GM19099 (cell line): Measurements from ENCODE around the gene KLHL36.

Experiments used
- POLR2A ChIP-seq: IDR thresholded peaks from 3 replicates; pipeline ENCODE4 v1.6.1; 2011; ENCODE audit warnings: low read depth; ENCODE audit not compliant: insufficient read length; ENCODE audit errors: extremely low read depth

KLHL36 gene

DNA sequence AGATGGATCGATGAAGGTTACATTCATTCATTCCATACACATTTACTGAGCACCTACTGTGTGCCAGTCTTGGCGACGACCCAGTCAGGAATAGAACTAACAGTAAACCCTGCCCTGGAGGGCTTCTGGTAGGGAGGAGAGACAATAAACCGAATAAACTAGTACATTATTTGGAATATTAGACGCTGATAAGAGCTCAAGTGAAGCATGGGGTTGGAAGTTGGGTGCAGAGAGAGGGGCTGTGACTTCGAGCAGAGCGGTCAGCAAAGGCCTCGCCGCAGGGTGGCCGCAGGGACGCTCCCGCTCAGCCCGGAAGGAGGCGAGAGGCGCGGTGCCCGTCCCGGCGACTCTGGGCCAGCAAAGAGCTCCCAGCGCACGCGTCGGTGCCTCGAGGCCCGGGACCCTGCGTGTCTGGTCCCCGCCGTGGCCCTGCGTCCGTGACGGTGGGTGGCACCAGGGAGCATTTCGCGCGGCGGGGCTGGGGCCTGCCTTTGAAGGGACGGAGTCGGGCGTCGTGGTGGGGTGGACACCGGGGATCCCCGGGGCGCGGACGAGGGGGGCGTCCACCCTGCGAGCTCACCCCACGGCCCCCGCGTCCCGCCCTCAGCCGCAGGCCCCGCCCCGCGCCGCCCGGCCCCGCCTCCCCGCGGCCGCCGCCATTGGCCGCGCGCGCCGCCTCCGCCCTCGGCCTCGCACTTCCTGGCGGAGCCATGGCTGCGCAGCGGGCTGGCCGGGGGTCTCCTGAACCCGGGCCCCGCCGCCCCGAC, at the start of gene KLHL36:
Gene KLHL36 (plus strand): TSS at position 684 of the 767 bp plus-strand sequence. CDS start 2,357 bp downstream, outside the sequence.
- TF ChIP-seq POLR2A: no peak

DNA sequence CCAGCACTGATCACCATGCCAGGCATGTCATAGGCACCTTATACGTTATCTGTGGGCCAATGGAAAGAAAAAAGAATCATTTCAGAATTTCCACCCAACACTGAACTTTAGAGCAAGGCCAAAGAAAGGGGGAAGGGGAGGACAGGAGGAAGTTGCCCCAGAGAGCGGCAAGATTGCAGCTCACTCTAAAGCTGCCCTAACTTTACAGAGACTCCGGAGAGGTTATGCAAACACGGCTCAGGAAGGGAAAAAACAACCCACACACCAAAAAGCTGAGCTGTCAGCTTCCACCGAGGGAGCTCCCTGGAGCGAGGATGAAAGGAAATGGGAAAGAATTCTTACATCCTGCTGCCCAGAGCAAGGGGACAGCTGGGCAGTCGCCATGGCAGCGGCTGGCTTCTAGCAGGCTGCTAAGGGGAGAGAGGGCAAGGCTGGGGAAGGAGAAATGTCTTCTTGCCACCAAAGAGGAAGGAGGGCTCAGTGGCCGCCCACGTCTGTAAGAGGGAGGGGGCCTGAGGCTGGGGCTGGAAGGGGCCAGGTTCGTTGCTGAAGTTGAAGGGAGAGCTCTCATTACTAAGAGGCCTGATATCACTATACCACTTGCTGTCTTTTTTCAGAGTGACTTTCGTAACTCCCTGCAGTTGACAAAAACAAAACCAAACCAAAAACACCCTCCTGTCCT, 48.6 kb upstream of the KLHL36 start:
- no peak for TF ChIP-seq POLR2A

- TF ChIP-seq POLR2A: peak; percentile 57
Observed at GRCh38 chr16:84600343-84601229, 47.7 kb upstream of the KLHL36 start.

GRCh38 chr16:84603140-84603816, 45.0 kb upstream of the KLHL36 start:
- no peak for TF ChIP-seq POLR2A

GRCh38 chr16:84603940-84604339, 44.4 kb upstream of the KLHL36 start:
- TF ChIP-seq POLR2A: no peak

GRCh38 chr16:84604477-84605013, 43.8 kb upstream of the KLHL36 start:
- TF ChIP-seq POLR2A: no peak

DNA sequence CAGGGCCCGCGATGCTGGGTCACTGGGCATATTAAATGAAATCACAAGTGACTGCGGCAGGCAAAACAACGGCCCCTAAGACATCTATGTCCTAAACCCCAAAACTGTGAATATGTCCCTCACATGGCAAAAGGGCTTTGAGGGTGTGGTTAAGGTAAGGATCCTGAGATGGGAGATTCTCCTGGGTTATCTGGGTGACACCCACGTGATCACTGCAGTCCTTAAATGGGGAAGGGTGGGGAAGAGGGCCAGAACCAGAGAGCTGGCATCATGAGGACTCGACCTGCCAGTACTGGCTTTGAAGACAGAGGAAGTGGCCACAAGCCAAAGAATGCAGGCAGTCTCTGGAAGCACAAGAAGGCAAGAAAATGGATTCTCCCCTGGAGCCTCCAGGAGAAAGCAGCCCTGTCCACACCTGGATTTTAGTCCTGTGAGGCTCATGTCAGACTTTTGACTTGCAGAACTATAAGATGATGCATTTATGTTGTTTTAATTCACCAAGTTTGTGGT, 42.9 kb upstream of the KLHL36 start:
- TF ChIP-seq POLR2A: no peak

- TF ChIP-seq POLR2A: no peak
Observed at GRCh38 chr16:84606081-84606875, 42.0 kb upstream of the KLHL36 start.

GRCh38 chr16:84607061-84607460, 41.2 kb upstream of the KLHL36 start:
- TF ChIP-seq POLR2A: no peak

GRCh38 chr16:84607694-84608093, 40.6 kb upstream of the KLHL36 start:
- TF ChIP-seq POLR2A: peak; percentile 39

DNA sequence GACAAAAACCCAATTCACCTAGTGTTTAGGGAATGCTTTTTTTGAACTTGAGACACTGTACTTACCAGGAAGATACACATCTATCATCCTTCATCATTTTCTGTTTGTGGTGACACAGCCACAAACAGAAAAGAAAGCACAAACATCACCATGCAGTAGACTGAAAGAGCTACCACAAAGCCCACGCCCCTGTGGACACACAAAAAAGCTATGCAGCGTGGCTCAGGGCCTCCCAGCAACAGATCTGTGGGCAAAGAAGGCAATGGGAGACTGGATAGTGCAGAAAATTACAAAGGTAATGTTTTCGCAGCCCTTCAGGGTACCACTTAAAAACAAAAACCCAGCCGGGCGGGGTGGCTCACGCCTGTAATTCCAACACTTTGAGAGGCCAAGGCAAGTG, 40.0 kb upstream of the KLHL36 start:
- no peak for TF ChIP-seq POLR2A

- no peak for TF ChIP-seq POLR2A
Observed at GRCh38 chr16:84609563-84610177, 38.6 kb upstream of the KLHL36 start.

- TF ChIP-seq POLR2A: no peak
Observed at GRCh38 chr16:84610376-84610775, 37.9 kb upstream of the KLHL36 start.
